ENCODE data around the gene TSPAN17. TPM values are rescaled to one million over a fixed set of nuclear protein-coding genes. Genes with fewer than 3 reads are reported as not detected.
A peak's percentile ranks its signal among the peaks of the same experiment; 100 is the strongest.

TSPAN17 gene
- total RNA-seq, 1 experiment from 2014 or later, result 50.7 TPM

- H3K36me3 ChIP-seq (replicated peaks; ENCODE audit: control insufficient read depth, insufficient read depth, low read length), result no peaks in the 10 kb centered on the region
- no peak overlapping the region for H3K4me3 ChIP-seq (ENCODE audit: insufficient read depth, low read depth, low read length)
- H3K27me3 ChIP-seq (ENCODE audit: control insufficient read depth, insufficient read depth, low read length), result no peaks in the 10 kb centered on the region
- peak; percentile 82 for DNase-seq
Measured at GRCh38 chr5:176642675-176643490, 4.4 kb upstream of the TSPAN17 start.

- H3K4me3 ChIP-seq (ENCODE audit: insufficient read depth, low read depth, low read length), result no peak overlapping the region
- H3K27me3 ChIP-seq (ENCODE audit: control insufficient read depth, insufficient read depth, low read length), result no peaks in the 10 kb centered on the region
- no peaks in the 10 kb centered on the region for H3K36me3 ChIP-seq (replicated peaks; ENCODE audit: control insufficient read depth, insufficient read depth, low read length)
- DNase-seq, result peak; percentile 59
Measured at GRCh38 chr5:176643491-176644219, 3.6 kb upstream of the TSPAN17 start.

- DNase-seq, result no peak
Measured at GRCh38 chr5:176644294-176644693, 3.0 kb upstream of the TSPAN17 start.

GRCh38 chr5:176644878-176645670 lies 2.2 kb upstream of the TSPAN17 start:
- Histone ChIP-seq H3K4me3 (ENCODE audit: insufficient read depth, low read depth, low read length) (no peak overlapping the region), H3K36me3 (replicated peaks; ENCODE audit: control insufficient read depth, insufficient read depth, low read length) (no peaks in the 10 kb centered on the region), H3K27me3 (ENCODE audit: control insufficient read depth, insufficient read depth, low read length) (no peaks in the 10 kb centered on the region)
- no peak for DNase-seq

More at GRCh38 chr5:176644294-176644693, 3.0 kb upstream of the TSPAN17 start:
- H3K27me3 ChIP-seq (ENCODE audit: control insufficient read depth, insufficient read depth, low read length), result no peaks in the 10 kb centered on the region
- H3K36me3 ChIP-seq (replicated peaks; ENCODE audit: control insufficient read depth, insufficient read depth, low read length), result no peaks in the 10 kb centered on the region
- no peak overlapping the region for H3K4me3 ChIP-seq (ENCODE audit: insufficient read depth, low read depth, low read length)

GRCh38 chr5:176646049-176646706 lies 1.1 kb upstream of the TSPAN17 start:
- DNase-seq, result no peak
- Histone ChIP-seq H3K27me3 (ENCODE audit: control insufficient read depth, insufficient read depth, low read length) (no peaks in the 10 kb centered on the region), H3K36me3 (replicated peaks; ENCODE audit: control insufficient read depth, insufficient read depth, low read length) (no peaks in the 10 kb centered on the region), H3K4me3 (ENCODE audit: insufficient read depth, low read depth, low read length) (no peak overlapping the region)

GRCh38 chr5:176646707-176647029 lies 616 bp upstream of the TSPAN17 start:
- no peaks in the 10 kb centered on the region for H3K36me3 ChIP-seq (replicated peaks; ENCODE audit: control insufficient read depth, insufficient read depth, low read length)
- peak overlapping the region; percentile 18 for H3K4me3 ChIP-seq (ENCODE audit: insufficient read depth, low read depth, low read length)
- no peak for DNase-seq
- no peaks in the 10 kb centered on the region for H3K27me3 ChIP-seq (ENCODE audit: control insufficient read depth, insufficient read depth, low read length)

- Histone ChIP-seq H3K36me3 (replicated peaks; ENCODE audit: control insufficient read depth, insufficient read depth, low read length) (peaks cover 2% of the 10 kb centered on the region; the same call in 1 of the 2 replicates), H3K27me3 (ENCODE audit: control insufficient read depth, insufficient read depth, low read length) (no peaks in the 10 kb centered on the region), H3K4me3 (ENCODE audit: insufficient read depth, low read depth, low read length) (peak overlapping the region; percentile 75)
- peak; percentile 89 for DNase-seq
Measured at GRCh38 chr5:176647843-176648473, 674 bp downstream of the TSPAN17 start.

- no peaks in the 10 kb centered on the region for H3K27me3 ChIP-seq (ENCODE audit: control insufficient read depth, insufficient read depth, low read length)
- DNase-seq, result peak; percentile 44
- H3K36me3 ChIP-seq (replicated peaks; ENCODE audit: control insufficient read depth, insufficient read depth, low read length), result peaks cover 7% of the 10 kb centered on the region
- peak overlapping the region; percentile 75 for H3K4me3 ChIP-seq (ENCODE audit: insufficient read depth, low read depth, low read length)
Measured at GRCh38 chr5:176648474-176649194, 1.4 kb downstream of the TSPAN17 start.

- no peak overlapping the region for H3K4me3 ChIP-seq (ENCODE audit: insufficient read depth, low read depth, low read length)
- peaks cover 7% of the 10 kb centered on the region for H3K36me3 ChIP-seq (replicated peaks; ENCODE audit: control insufficient read depth, insufficient read depth, low read length)
- peak; percentile 93 for DNase-seq
Measured at GRCh38 chr5:176650354-176650884, 3.1 kb downstream of the TSPAN17 start.

GRCh38 chr5:176651472-176651980 lies 4.2 kb downstream of the TSPAN17 start:
- peaks cover 7% of the 10 kb centered on the region for H3K36me3 ChIP-seq (replicated peaks; ENCODE audit: control insufficient read depth, insufficient read depth, low read length)
- DNase-seq, result peak; percentile 61
- H3K27me3 ChIP-seq (ENCODE audit: control insufficient read depth, insufficient read depth, low read length), result no peaks in the 10 kb centered on the region
- H3K4me3 ChIP-seq (ENCODE audit: insufficient read depth, low read depth, low read length), result no peak overlapping the region

More at GRCh38 chr5:176650354-176650884, 3.1 kb downstream of the TSPAN17 start:
- H3K27me3 ChIP-seq (ENCODE audit: control insufficient read depth, insufficient read depth, low read length), result no peaks in the 10 kb centered on the region

- H3K36me3 ChIP-seq (replicated peaks; ENCODE audit: control insufficient read depth, insufficient read depth, low read length), result peaks cover 7% of the 10 kb centered on the region
- H3K4me3 ChIP-seq (ENCODE audit: insufficient read depth, low read depth, low read length), result no peak overlapping the region
- DNase-seq, result peak; percentile 91
- no peaks in the 10 kb centered on the region for H3K27me3 ChIP-seq (ENCODE audit: control insufficient read depth, insufficient read depth, low read length)
Measured at GRCh38 chr5:176652136-176652535, 4.9 kb downstream of the TSPAN17 start.

- H3K4me3 ChIP-seq (ENCODE audit: insufficient read depth, low read depth, low read length), result no peak overlapping the region
- peaks cover 7% of the 10 kb centered on the region for H3K36me3 ChIP-seq (replicated peaks; ENCODE audit: control insufficient read depth, insufficient read depth, low read length)
- H3K27me3 ChIP-seq (ENCODE audit: control insufficient read depth, insufficient read depth, low read length), result no peaks in the 10 kb centered on the region
- no peak for DNase-seq
Measured at GRCh38 chr5:176653401-176654385, 6.4 kb downstream of the TSPAN17 start.
